Activated CD8-positive, alpha-beta T cell treated with anti-CD3 and anti-CD28 coated beads for 36 hours (primary cell): ENCODE measurements around the gene TMOD1. TPM values are rescaled to one million over a fixed set of nuclear protein-coding genes. Genes with fewer than 3 reads are reported as not detected.

ENCODE experiments used
- ATAC-seq: fragments of 200-7000 bp; cut with Tn5 transposase; one replicate; pipeline ENCODE4 v1.10.0; 2021; ENCODE audit warnings: mild to moderate bottlenecking, moderate library complexity
- CTCF ChIA-PET: fragments of 350-600 bp; sonication (Branson Sonifier 250); formaldehyde crosslinking; loops from one replicate; lab custom pipeline; 2021; ENCODE audit warnings: antibody characterized with exemption; lab: Charles Lee
- POLR2A ChIA-PET: fragments of 350-600 bp; sonication (Branson Sonifier 250); formaldehyde crosslinking; loops from one replicate; lab custom pipeline; 2021; ENCODE audit warnings: antibody characterized with exemption; lab: Charles Lee
- DNase-seq: peaks from one replicate; pipeline ENCODE4 v3.0.0-alpha.2; 2020
- H3K27ac Mint-ChIP-seq: one replicate; pipeline ENCODE4 v1.8.0; 2021; ENCODE audit warnings: mild to moderate bottlenecking, mixed read lengths
- H3K27me3 Mint-ChIP-seq: one replicate; pipeline ENCODE4 v1.8.0; 2021; ENCODE audit warnings: mixed read lengths
- H3K36me3 Mint-ChIP-seq: one replicate; pipeline ENCODE4 v1.8.0; 2021; ENCODE audit warnings: low read depth, mixed read lengths
- H3K4me1 Mint-ChIP-seq: one replicate; pipeline ENCODE4 v1.8.0; 2021; ENCODE audit warnings: low read depth, mixed read lengths
- H3K4me3 Mint-ChIP-seq: one replicate; pipeline ENCODE4 v1.8.0; 2021; ENCODE audit warnings: mild to moderate bottlenecking, moderate library complexity, mixed read lengths
- H3K9me3 Mint-ChIP-seq: one replicate; pipeline ENCODE4 v1.8.0; 2021; ENCODE audit warnings: mixed read lengths
- CTCF ChIP-seq: fragments of 200-600 bp; IDR thresholded peaks from one replicate; pipeline ENCODE4 v1.8.0; 2022; ENCODE audit warnings: antibody characterized with exemption, mild to moderate bottlenecking
- intact Hi-C: fragments of 100-400 bp; cut with micrococcal nuclease; formaldehyde crosslinking; loops from one replicate; pipeline ENCODE4 v1.10.0; 2022
- total RNA-seq, 2 experiments: library from RNA; stranded (reverse); gene quantifications; one replicate each; pipeline ENCODE4 v1.2.3, GENCODE V29; 2021

The TMOD1 gene
- total RNA-seq, 2 experiments from 2014 or later: 0.47 to 0.60 TPM

- ChIA-PET CTCF (interaction anchor here (0.9 to 7.7 kb wide), 9 partner anchors 9 to 258 kb away, joined by 3 to 81 read pairs (median 6); partner anchors contain the start of gene TDRD7), POLR2A (interaction anchor here (0.6 to 2.7 kb wide), 16 partner anchors 9 to 370 kb away, joined by 3 to 15 read pairs (median 4); partner anchors contain the start of gene XPA)
- intact Hi-C loops: no loop called here
- TF ChIP-seq CTCF: no peak
- H3K27me3 Mint-ChIP-seq: no peaks in the 10 kb centered on the region
- ATAC-seq: peak; percentile 91
- peak; percentile 98 for DNase-seq
- H3K4me3 Mint-ChIP-seq: peak within 1 kb of the TSS; percentile 98
- peak within 1 kb of the TSS; percentile 99 for H3K27ac Mint-ChIP-seq
- H3K36me3 Mint-ChIP-seq: peaks cover 19% of the 10 kb centered on the region
- H3K9me3 Mint-ChIP-seq: no peaks in the 10 kb centered on the region
- H3K4me1 Mint-ChIP-seq: peaks cover 48% of the 10 kb centered on the region
Observed at GRCh38 chr9:97632985-97633858, 131.8 kb downstream of the TMOD1 start, which contains the start of the genes NCBP1 and TSTD2. NCBP1 (plus strand) TSS chr9:97633821; CDS start chr9:97633882, 61 bp downstream. TSTD2 (minus strand) TSS chr9:97633368; CDS start chr9:97627562, 5,806 bp downstream.

GRCh38 chr9:97633859-97634490, 132.5 kb downstream of the TMOD1 start:
- no peak for DNase-seq
- ChIA-PET POLR2A (interaction anchor here (0.6 to 2.7 kb wide), 13 partner anchors 9 to 369 kb away, joined by 3 to 15 read pairs (median 4); partner anchors contain the start of gene XPA), CTCF (interaction anchor here (1.0 to 7.7 kb wide), 7 partner anchors 9 to 257 kb away, joined by 3 to 81 read pairs (median 6); partner anchors contain the start of gene TDRD7)
- H3K27me3 Mint-ChIP-seq: no peaks in the 10 kb centered on the region
- no peak for TF ChIP-seq CTCF
- peaks cover 19% of the 10 kb centered on the region for H3K36me3 Mint-ChIP-seq
- H3K4me1 Mint-ChIP-seq: peaks cover 51% of the 10 kb centered on the region
- H3K4me3 Mint-ChIP-seq: peak overlapping the region; percentile 98
- ATAC-seq: no peak
- peak overlapping the region; percentile 99 for H3K27ac Mint-ChIP-seq
- no peaks in the 10 kb centered on the region for H3K9me3 Mint-ChIP-seq
- intact Hi-C loops: no loop called here

- Mint-ChIP-seq H3K36me3 (peaks cover 19% of the 10 kb centered on the region), H3K4me3 (peak overlapping the region; percentile 98), H3K27ac (peak overlapping the region; percentile 99), H3K27me3 (no peaks in the 10 kb centered on the region), H3K4me1 (peaks cover 49% of the 10 kb centered on the region), H3K9me3 (no peaks in the 10 kb centered on the region)
- ATAC-seq (no peak), DNase-seq (no peak)
- POLR2A ChIA-PET: interaction anchor here (2.2 kb wide), 1 partner anchor 26 kb away, joined by 8 read pairs; no protein-coding TSS in a partner anchor
- CTCF ChIA-PET: interaction anchor here (3.1 kb wide), 1 partner anchor 37 kb away, joined by 14 read pairs; no protein-coding TSS in a partner anchor
- no peak for TF ChIP-seq CTCF
- intact Hi-C loops: no loop called here
Observed at GRCh38 chr9:97635026-97635425, 133.6 kb downstream of the TMOD1 start.

- ATAC-seq (no peak), DNase-seq (no peak)
- Mint-ChIP-seq H3K9me3 (no peaks in the 10 kb centered on the region), H3K36me3 (peaks cover 30% of the 10 kb centered on the region), H3K4me1 (peaks cover 51% of the 10 kb centered on the region), H3K27ac (no peak overlapping the region), H3K27me3 (no peaks in the 10 kb centered on the region), H3K4me3 (peak overlapping the region; percentile 13)
- CTCF ChIA-PET: interaction anchor here (0.9 to 1.0 kb wide), 2 partner anchors 35 to 398 kb away, joined by 3 to 4 read pairs; no protein-coding TSS in a partner anchor
- intact Hi-C loops: no loop called here
- no peak for TF ChIP-seq CTCF
- POLR2A ChIA-PET: interaction anchor here (1.2 to 1.3 kb wide), 2 partner anchors 9 to 555 kb away, joined by 3 to 4 read pairs; partner anchors contain the start of gene CORO2A
Observed at GRCh38 chr9:97636903-97637302, 135.4 kb downstream of the TMOD1 start.
